OCI-LY7 (cell line): ENCODE data around the gene GAK. TPM values are rescaled to one million over a fixed set of nuclear protein-coding genes. Genes with fewer than 3 reads are reported as not detected.

Experiments used
- BruUV-seq: library from RNA; stranded (reverse); fragments of 400-500 nt; replicated peaks from 2 replicates; lab custom pipeline; 2021; lab: Mats Ljungman, UMichigan
- CTCF ChIA-PET: fragments of 300-600 bp; sonication (Branson Sonifier 250); formaldehyde crosslinking; loops from one replicate; lab custom pipeline; 2022; ENCODE audit warnings: antibody characterized with exemption; ENCODE audit not compliant: unreplicated experiment; lab: Charles Lee
- POLR2A ChIA-PET: fragments of 300-600 bp; sonication (Branson Sonifier 250); formaldehyde crosslinking; loops from one replicate; lab custom pipeline; 2022; ENCODE audit warnings: antibody characterized with exemption; lab: Charles Lee
- DNase-seq: peaks from one replicate; pipeline ENCODE4 v3.0.0-alpha.2; 2015; ENCODE audit warnings: low spot score
- H2AFZ ChIP-seq: fragments of 200-600 bp; sonication (generic), shearing (Covaris generic); 2 replicates; pipeline ENCODE4 v1.6.1; 2014; ENCODE audit warnings: mild to moderate bottlenecking, antibody characterized with exemption, low read length, moderate library complexity
- H3K27ac ChIP-seq: fragments of 200-600 bp; sonication (generic); 2 replicates; pipeline ENCODE4 v1.5.1; 2014; ENCODE audit warnings: mixed run types, low read depth, mild to moderate bottlenecking, moderate library complexity, low read length, inconsistent platforms; ENCODE audit not compliant: poor library complexity, severe bottlenecking
- H3K36me3 ChIP-seq: fragments of 200-600 bp; sonication (generic); 2 replicates; pipeline ENCODE4 v1.6.1; 2014; ENCODE audit warnings: mild to moderate bottlenecking, antibody characterized with exemption, low read length, moderate library complexity, mixed read lengths; ENCODE audit not compliant: insufficient read depth
- H3K4me1 ChIP-seq: fragments of 200-600 bp; sonication (generic); 2 replicates; pipeline ENCODE4 v1.5.1; 2014; ENCODE audit warnings: mild to moderate bottlenecking, low read length; ENCODE audit not compliant: insufficient read depth, poor library complexity, severe bottlenecking
- H3K4me2 ChIP-seq: fragments of 200-600 bp; sonication (generic); 2 replicates; pipeline ENCODE4 v1.6.1; 2014; ENCODE audit warnings: mild to moderate bottlenecking, low read length
- H3K4me3 ChIP-seq: fragments of 200-600 bp; sonication (generic); 2 replicates; pipeline ENCODE4 v1.5.1; 2014; ENCODE audit warnings: mild to moderate bottlenecking, low read depth, low read length; ENCODE audit not compliant: poor library complexity, severe bottlenecking
- H3K79me2 ChIP-seq: fragments of 200-600 bp; sonication (generic); 2 replicates; pipeline ENCODE4 v1.6.1; 2016; ENCODE audit warnings: low read depth, mild to moderate bottlenecking, low read length, moderate library complexity, mixed read lengths; ENCODE audit not compliant: insufficient read depth
- H3K9me2 ChIP-seq: fragments of 200-600 bp; sonication (generic); 2 replicates; pipeline ENCODE4 v1.6.1; 2016; ENCODE audit warnings: mild to moderate bottlenecking, low read length, mixed read lengths; ENCODE audit not compliant: insufficient read depth
- H3K9me3 ChIP-seq: fragments of 200-600 bp; sonication (generic); 2 replicates; pipeline ENCODE4 v1.6.1; 2014; ENCODE audit warnings: mild to moderate bottlenecking, mixed run types, low read length, mixed read lengths
- H4K20me1 ChIP-seq: fragments of 200-600 bp; sonication (generic); 2 replicates; pipeline ENCODE4 v1.6.1; 2014; ENCODE audit warnings: mild to moderate bottlenecking, antibody characterized with exemption, low read length, moderate library complexity, mixed read lengths; ENCODE audit not compliant: insufficient read depth
- CTCF ChIP-seq: fragments of 200-600 bp; sonication (generic); conservative IDR thresholded peaks from 2 replicates; pipeline ENCODE4 v1.5.1; 2014; ENCODE audit warnings: mild to moderate bottlenecking, antibody characterized with exemption, low read length, moderate library complexity, mixed read lengths
- EZH2phosphoT487 ChIP-seq: fragments of 200-600 bp; sonication (generic); IDR thresholded peaks from 2 replicates; pipeline ENCODE4 v1.6.1; 2018; ENCODE audit warnings: low read depth, borderline replicate concordance, mild to moderate bottlenecking, mixed run types, antibody characterized with exemption, low read length, moderate library complexity, mixed read lengths
- intact Hi-C: fragments of 100-400 bp; cut with micrococcal nuclease; formaldehyde crosslinking; loops from one replicate; pipeline ENCODE4 v1.10.0; 2022; ENCODE audit not compliant: unreplicated experiment
- total RNA-seq, 2 experiments: library from RNA; depleted of rRNA in 1 of 2; stranded (reverse); fragments of >200 nt in 1 of 2; shearing (Covaris generic) in 1 of 2; gene quantifications; 2 replicates each; pipeline ENCODE4 v1.2.3, GENCODE V29; 2014 to 2022

Gene GAK
- total RNA-seq, 2 experiments from 2014 or later: 86.1 to 107 TPM

GRCh38 chr4:954211-955020, 22.3 kb upstream of the GAK start:
- Histone ChIP-seq H3K4me2 (no peak overlapping the region), H4K20me1 (no peaks in the 10 kb centered on the region), H3K79me2 (no peaks in the 10 kb centered on the region), H3K4me3 (no peak overlapping the region), H3K9me3 (no peaks in the 10 kb centered on the region), H3K27ac (no peak overlapping the region), H3K4me1 (no peaks in the 10 kb centered on the region), H3K9me2 (no peaks in the 10 kb centered on the region), H2AFZ (no peak overlapping the region), H3K36me3 (no peaks in the 10 kb centered on the region)
- BruUV-seq: no TSS peak
- TF ChIP-seq CTCF (no peak), EZH2phosphoT487 (no peak)
- intact Hi-C loops: no loop called here
- no peak for DNase-seq
- ChIA-PET POLR2A (interaction anchor here (0.6 kb wide), 1 partner anchor 19 kb away, joined by 3 read pairs; no protein-coding TSS in a partner anchor), CTCF (no interaction called here)

- Histone ChIP-seq H3K4me1 (no peaks in the 10 kb centered on the region), H4K20me1 (no peaks in the 10 kb centered on the region), H3K4me3 (no peak overlapping the region), H3K36me3 (no peaks in the 10 kb centered on the region), H3K9me3 (no peaks in the 10 kb centered on the region), H3K79me2 (no peaks in the 10 kb centered on the region), H3K9me2 (no peaks in the 10 kb centered on the region), H3K4me2 (no peak overlapping the region), H3K27ac (no peak overlapping the region), H2AFZ (no peak overlapping the region)
- POLR2A ChIA-PET: no interaction called here
- intact Hi-C loops: no loop called here
- no peak for DNase-seq
- BruUV-seq: no TSS peak
- TF ChIP-seq CTCF (no peak), EZH2phosphoT487 (no peak)
- CTCF ChIA-PET: no interaction called here
Observed at GRCh38 chr4:953574-953915, 21.4 kb upstream of the GAK start.

GRCh38 chr4:952881-953573, 20.9 kb upstream of the GAK start:
- no peak overlapping the region for H2AFZ ChIP-seq
- TF ChIP-seq CTCF (no peak), EZH2phosphoT487 (no peak)
- no peaks in the 10 kb centered on the region for H3K79me2 ChIP-seq
- ChIA-PET POLR2A (no interaction called here), CTCF (no interaction called here)
- H3K4me3 ChIP-seq: no peak overlapping the region
- no peaks in the 10 kb centered on the region for H3K9me3 ChIP-seq
- no peaks in the 10 kb centered on the region for H3K9me2 ChIP-seq
- BruUV-seq: no TSS peak
- no peaks in the 10 kb centered on the region for H4K20me1 ChIP-seq
- H3K36me3 ChIP-seq: no peaks in the 10 kb centered on the region
- H3K4me1 ChIP-seq: no peaks in the 10 kb centered on the region
- DNase-seq: no peak
- no peak overlapping the region for H3K27ac ChIP-seq
- H3K4me2 ChIP-seq: no peak overlapping the region
- intact Hi-C loops: no loop called here
